Measurements from ENCODE around the gene SNAP25.

DNA sequence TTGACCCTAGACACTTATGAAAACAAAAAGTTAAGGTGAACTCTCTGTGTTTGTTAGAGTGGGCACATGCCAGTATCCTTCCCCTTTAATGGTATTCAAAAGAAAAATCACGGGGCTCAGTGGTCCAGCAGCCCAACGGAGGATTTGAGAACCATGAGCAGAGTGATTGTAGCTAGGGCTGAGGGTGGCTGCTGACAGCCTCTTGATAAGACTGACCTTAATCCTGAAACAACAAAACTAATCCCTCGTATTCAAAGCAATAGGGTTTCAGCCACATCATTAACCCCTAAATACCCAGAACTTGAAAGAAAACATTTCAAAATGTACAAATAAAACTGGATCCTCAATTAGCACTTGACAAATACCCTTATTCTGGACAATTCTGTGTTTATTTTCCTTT is 95.1 kb downstream of the SNAP25 start:
- no peak for TF ChIP-seq CTCF (IDR thresholded peaks at IDR 0.05)
- TF ChIP-seq POLR2A (IDR thresholded peaks at IDR 0.05) = no peak
